Liver (tissue), 9 donors: Measurements from ENCODE around the gene CSMD2. TPM values are rescaled to one million over a fixed set of nuclear protein-coding genes. Genes with fewer than 3 reads are reported as not detected.

Source experiments
- DNase-seq: peaks from one replicate; pipeline ENCODE4 v3.0.0-alpha.2; 2017; ENCODE audit warnings: low spot score
- H3K27ac ChIP-seq, 2 donors: one replicate each; pipeline ENCODE4 v1.7.0; 2013; ENCODE audit warnings: inconsistent platforms in 2 of 2, low read length in 2 of 2, control low read depth in 1 of 2, low read depth in 1 of 2, mild to moderate bottlenecking in 1 of 2
- H3K27me3 ChIP-seq, 4 donors: one replicate each; pipeline versions ENCODE4 v1.6.1 to v1.7.0; 2013; ENCODE audit warnings: low read length in 3 of 4, inconsistent platforms in 1 of 4, mild to moderate bottlenecking in 1 of 4, moderate library complexity in 1 of 4; ENCODE audit not compliant: control insufficient read depth in 4 of 4, insufficient read depth in 4 of 4
- H3K36me3 ChIP-seq, 4 donors: one replicate each; pipeline versions ENCODE4 v1.6.1 to v1.7.0; 2013; ENCODE audit warnings: low read length in 3 of 4, mild to moderate bottlenecking in 3 of 4, low read depth in 1 of 4, moderate library complexity in 1 of 4; ENCODE audit not compliant: control insufficient read depth in 4 of 4, insufficient read depth in 3 of 4
- H3K4me1 ChIP-seq, 4 donors: one replicate each; pipeline versions ENCODE4 v1.6.1 to v1.7.0; 2013; ENCODE audit warnings: low read length in 3 of 4, mild to moderate bottlenecking in 3 of 4, moderate library complexity in 1 of 4; ENCODE audit not compliant: control insufficient read depth in 4 of 4, insufficient read depth in 4 of 4
- H3K4me3 ChIP-seq, 3 donors: one replicate each; pipeline versions ENCODE4 v1.6.1 to v1.7.0; 2013; ENCODE audit warnings: low read length in 3 of 3, control low read depth in 1 of 3, low read depth in 1 of 3, mild to moderate bottlenecking in 1 of 3
- H3K9ac ChIP-seq, 2 donors: one replicate each; pipeline ENCODE4 v1.7.0; 2013; ENCODE audit warnings: low read length in 2 of 2, mild to moderate bottlenecking in 2 of 2, moderate library complexity in 2 of 2, control low read depth in 1 of 2, low read depth in 1 of 2
- H3K9me3 ChIP-seq, 4 donors: one replicate each; pipeline versions ENCODE4 v1.6.1 to v1.7.0; 2013; ENCODE audit warnings: low read length in 3 of 4; ENCODE audit not compliant: control insufficient read depth in 4 of 4
- ATF3 ChIP-seq: IDR thresholded peaks from 2 replicates; pipeline ENCODE4 v1.6.1; 2016; ENCODE audit warnings: antibody characterized with exemption
- CTCF ChIP-seq: fragments of 150-350 bp; IDR thresholded peaks from 2 replicates; pipeline ENCODE4 v1.5.1; 2017; ENCODE audit warnings: improper control_type of control experiment, low read depth, low read length; ENCODE audit not compliant: missing input control
- EGR1 ChIP-seq, 2 donors: IDR thresholded peaks; 2 replicates each; pipeline ENCODE4 v1.6.1; 2016 to 2018; ENCODE audit warnings: antibody characterized with exemption in 2 of 2, low read depth in 2 of 2
- FOXA1 ChIP-seq: IDR thresholded peaks from 2 replicates; pipeline ENCODE4 v1.6.1; 2016; ENCODE audit warnings: antibody characterized with exemption
- FOXA2 ChIP-seq: IDR thresholded peaks from 2 replicates; pipeline ENCODE4 v1.6.1; 2016; ENCODE audit warnings: antibody characterized with exemption
- GABPA ChIP-seq, 2 donors: IDR thresholded peaks in 1 of 2; conservative IDR thresholded peaks in 1 of 2; 2 replicates each; pipeline ENCODE4 v1.6.1; 2016; ENCODE audit warnings: antibody characterized with exemption in 2 of 2, mild to moderate bottlenecking in 1 of 2, moderate library complexity in 1 of 2
- HNF4A ChIP-seq, 2 donors: conservative IDR thresholded peaks; 2 replicates each; pipeline ENCODE4 v1.6.1; 2016; ENCODE audit warnings: antibody characterized with exemption in 2 of 2, mild to moderate bottlenecking in 2 of 2
- HNF4G ChIP-seq: IDR thresholded peaks from 2 replicates; pipeline ENCODE4 v1.6.1; 2016; ENCODE audit warnings: antibody characterized with exemption
- JUND ChIP-seq, 2 donors: IDR thresholded peaks; 2 replicates each; pipeline ENCODE4 v1.6.1; 2016; ENCODE audit warnings: antibody characterized with exemption in 2 of 2
- MAX ChIP-seq: IDR thresholded peaks from 2 replicates; pipeline ENCODE4 v1.6.1; 2016; ENCODE audit warnings: antibody characterized with exemption
- NR2F2 ChIP-seq: IDR thresholded peaks from 2 replicates; pipeline ENCODE4 v1.6.1; 2016; ENCODE audit warnings: antibody characterized with exemption
- RAD21 ChIP-seq, 2 donors: IDR thresholded peaks; 2 replicates each; pipeline ENCODE4 v1.6.1; 2016; ENCODE audit warnings: antibody characterized with exemption in 2 of 2, mild to moderate bottlenecking in 2 of 2
- RXRA ChIP-seq, 2 donors: IDR thresholded peaks; 2 replicates each; pipeline ENCODE4 v1.6.1; 2017 to 2018; ENCODE audit warnings: antibody characterized with exemption in 2 of 2, mild to moderate bottlenecking in 1 of 2
- SP1 ChIP-seq: IDR thresholded peaks from 2 replicates; pipeline ENCODE4 v1.6.1; 2018; ENCODE audit warnings: antibody characterized with exemption, mild to moderate bottlenecking
- TAF1 ChIP-seq: conservative IDR thresholded peaks from 2 replicates; pipeline ENCODE4 v1.6.1; 2016; ENCODE audit warnings: antibody characterized with exemption, mild to moderate bottlenecking
- WGBS: extraction: QIAGEN DNeasy Blood & Tissue Kit; methylation state at CpG from one replicate; pipeline ENCODE4 v1.1.7; 2013; 5-methylcytosine and 5-hydroxymethylcytosine counted together
- polyA plus RNA-seq, 2 donors: library from polyadenylated mRNA; stranded (reverse) in 1 of 2; unstranded in 1 of 2; fragments of 200-250 nt in 1 of 2; fragments of >200 nt in 1 of 2; fragmentation: Nextera tagmentation in 1 of 2; extraction: Ambion mirVana in 1 of 2; gene quantifications; one replicate each; pipeline versions ENCODE4 v1.2.1 to v1.2.3, GENCODE V29; 2013 to 2015
- total RNA-seq, 2 donors: library from RNA; depleted of rRNA; stranded (reverse); fragments of >200 nt; gene quantifications; one replicate each; pipeline ENCODE4 v1.2.3, GENCODE V29; 2014
- TF ChIP-seq, protein P1 (sequence below): IDR thresholded peaks from 2 replicates; pipeline ENCODE4 v1.6.1; 2016; ENCODE audit warnings: antibody characterized with exemption, mild to moderate bottlenecking
- TF ChIP-seq, protein P2 (sequence below): IDR thresholded peaks from 2 replicates; pipeline ENCODE4 v1.6.1; 2016; ENCODE audit warnings: antibody characterized with exemption
- donor health status: healthy.
- donor health status: healthy.
- donor health status: healthy.
- donor health status: healthy.
- donor health status: healthy.

The CSMD2 gene
- total and polyA plus RNA-seq, 4 donors: 0.08 to 0.09 TPM; not detected in 2

GRCh38 chr1:33519240-33519884 is 645.7 kb downstream of the CSMD2 start:
- Histone ChIP-seq H3K9me3 (no peaks in the 10 kb centered on the region), H3K4me1 (no peaks in the 10 kb centered on the region), H3K9ac (no peak overlapping the region), H3K36me3 (no peaks in the 10 kb centered on the region), H3K27ac (no peak overlapping the region), H3K27me3 (peaks cover 0 to 3% (median 1%) of the 10 kb centered on the region in 4 donors), H3K4me3 (no peak overlapping the region)
- 89% methylated on average over 27 of the region's 27 CpGs for WGBS
- no peak for TF ChIP-seq GABPA (IDR thresholded peaks at IDR 0.05 in 1 of 2, conservative IDR thresholded peaks at IDR 0.05 in 1 of 2)
- TF ChIP-seq, protein P1, sequence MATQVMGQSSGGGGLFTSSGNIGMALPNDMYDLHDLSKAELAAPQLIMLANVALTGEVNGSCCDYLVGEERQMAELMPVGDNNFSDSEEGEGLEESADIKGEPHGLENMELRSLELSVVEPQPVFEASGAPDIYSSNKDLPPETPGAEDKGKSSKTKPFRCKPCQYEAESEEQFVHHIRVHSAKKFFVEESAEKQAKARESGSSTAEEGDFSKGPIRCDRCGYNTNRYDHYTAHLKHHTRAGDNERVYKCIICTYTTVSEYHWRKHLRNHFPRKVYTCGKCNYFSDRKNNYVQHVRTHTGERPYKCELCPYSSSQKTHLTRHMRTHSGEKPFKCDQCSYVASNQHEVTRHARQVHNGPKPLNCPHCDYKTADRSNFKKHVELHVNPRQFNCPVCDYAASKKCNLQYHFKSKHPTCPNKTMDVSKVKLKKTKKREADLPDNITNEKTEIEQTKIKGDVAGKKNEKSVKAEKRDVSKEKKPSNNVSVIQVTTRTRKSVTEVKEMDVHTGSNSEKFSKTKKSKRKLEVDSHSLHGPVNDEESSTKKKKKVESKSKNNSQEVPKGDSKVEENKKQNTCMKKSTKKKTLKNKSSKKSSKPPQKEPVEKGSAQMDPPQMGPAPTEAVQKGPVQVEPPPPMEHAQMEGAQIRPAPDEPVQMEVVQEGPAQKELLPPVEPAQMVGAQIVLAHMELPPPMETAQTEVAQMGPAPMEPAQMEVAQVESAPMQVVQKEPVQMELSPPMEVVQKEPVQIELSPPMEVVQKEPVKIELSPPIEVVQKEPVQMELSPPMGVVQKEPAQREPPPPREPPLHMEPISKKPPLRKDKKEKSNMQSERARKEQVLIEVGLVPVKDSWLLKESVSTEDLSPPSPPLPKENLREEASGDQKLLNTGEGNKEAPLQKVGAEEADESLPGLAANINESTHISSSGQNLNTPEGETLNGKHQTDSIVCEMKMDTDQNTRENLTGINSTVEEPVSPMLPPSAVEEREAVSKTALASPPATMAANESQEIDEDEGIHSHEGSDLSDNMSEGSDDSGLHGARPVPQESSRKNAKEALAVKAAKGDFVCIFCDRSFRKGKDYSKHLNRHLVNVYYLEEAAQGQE: no peak
- no peak for TF ChIP-seq JUND (IDR thresholded peaks at IDR 0.05)
- TF ChIP-seq FOXA2: no peak
- no peak for TF ChIP-seq HNF4A (conservative IDR thresholded peaks at IDR 0.05)
- TF ChIP-seq RAD21 (IDR thresholded peaks at IDR 0.05): no peak
- no peak for TF ChIP-seq ATF3
- TF ChIP-seq RXRA (IDR thresholded peaks at IDR 0.05): no peak
- no peak for TF ChIP-seq EGR1 (IDR thresholded peaks at IDR 0.05; ENCODE audit: low read depth in 2 of 2)
- no peak for DNase-seq

GRCh38 chr1:33517596-33518250 is 647.3 kb downstream of the CSMD2 start:
- H3K9ac ChIP-seq: no peak overlapping the region
- DNase-seq: no peak
- no peaks in the 10 kb centered on the region for H3K36me3 ChIP-seq
- H3K27me3 ChIP-seq: peaks cover 0 to 3% (median 1%) of the 10 kb centered on the region in 4 donors
- WGBS: 82% methylated on average over 12 of the region's 12 CpGs
- no peak overlapping the region for H3K27ac ChIP-seq
- no peaks in the 10 kb centered on the region for H3K4me1 ChIP-seq
- H3K4me3 ChIP-seq: no peak overlapping the region
- H3K9me3 ChIP-seq: no peaks in the 10 kb centered on the region
- TF ChIP-seq FOXA1 (no peak), CTCF (no peak), RAD21 (IDR thresholded peaks at IDR 0.05) (no peak), NR2F2 (no peak), FOXA2 (no peak), ATF3 (no peak), RXRA (IDR thresholded peaks at IDR 0.05) (no peak), SP1 (no peak), JUND (IDR thresholded peaks at IDR 0.05) (no peak), TAF1 (no peak), HNF4G (no peak), MAX (no peak)
- TF ChIP-seq, protein P2, sequence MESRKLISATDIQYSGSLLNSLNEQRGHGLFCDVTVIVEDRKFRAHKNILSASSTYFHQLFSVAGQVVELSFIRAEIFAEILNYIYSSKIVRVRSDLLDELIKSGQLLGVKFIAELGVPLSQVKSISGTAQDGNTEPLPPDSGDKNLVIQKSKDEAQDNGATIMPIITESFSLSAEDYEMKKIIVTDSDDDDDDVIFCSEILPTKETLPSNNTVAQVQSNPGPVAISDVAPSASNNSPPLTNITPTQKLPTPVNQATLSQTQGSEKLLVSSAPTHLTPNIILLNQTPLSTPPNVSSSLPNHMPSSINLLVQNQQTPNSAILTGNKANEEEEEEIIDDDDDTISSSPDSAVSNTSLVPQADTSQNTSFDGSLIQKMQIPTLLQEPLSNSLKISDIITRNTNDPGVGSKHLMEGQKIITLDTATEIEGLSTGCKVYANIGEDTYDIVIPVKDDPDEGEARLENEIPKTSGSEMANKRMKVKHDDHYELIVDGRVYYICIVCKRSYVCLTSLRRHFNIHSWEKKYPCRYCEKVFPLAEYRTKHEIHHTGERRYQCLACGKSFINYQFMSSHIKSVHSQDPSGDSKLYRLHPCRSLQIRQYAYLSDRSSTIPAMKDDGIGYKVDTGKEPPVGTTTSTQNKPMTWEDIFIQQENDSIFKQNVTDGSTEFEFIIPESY: no peak
- TF ChIP-seq, protein P1: no peak
